T-helper 17 cell (primary cell): ENCODE measurements around the gene PLOD2. TPM values are rescaled to one million over a fixed set of nuclear protein-coding genes. Genes with fewer than 3 reads are reported as not detected.

Experiments
- ATAC-seq: fragments of 150-1000 bp; cut with Tn5 transposase; 2 replicates; pipeline ENCODE4 v1.10.0; 2021; ENCODE audit warnings: mild to moderate bottlenecking, moderate library complexity
- DNase-seq, 3 donors: peaks; one replicate each; pipeline versions ENCODE4 v3.0.0 to v3.0.0-alpha.2; 2020 to 2021
- H3K9me3 ChIP-seq: one replicate; pipeline ENCODE4 v1.7.0; 2013; ENCODE audit warnings: low read length, mild to moderate bottlenecking; ENCODE audit not compliant: control insufficient read depth, poor library complexity, severe bottlenecking
- H3K27ac Mint-ChIP-seq: one replicate; pipeline ENCODE4 v1.8.0; 2022; ENCODE audit warnings: mild to moderate bottlenecking, moderate library complexity, mixed read lengths
- H3K27me3 Mint-ChIP-seq: one replicate; pipeline ENCODE4 v1.8.0; 2022; ENCODE audit warnings: mixed read lengths
- H3K36me3 Mint-ChIP-seq: one replicate; pipeline ENCODE4 v1.8.0; 2022; ENCODE audit warnings: low read depth, mixed read lengths
- H3K4me1 Mint-ChIP-seq: one replicate; pipeline ENCODE4 v1.8.0; 2022; ENCODE audit warnings: mild to moderate bottlenecking, mixed read lengths
- H3K4me3 Mint-ChIP-seq: one replicate; pipeline ENCODE4 v1.8.0; 2022; ENCODE audit warnings: mild to moderate bottlenecking, moderate library complexity, mixed read lengths
- total RNA-seq, 4 donors: library from RNA in 2 of 4; stranded (reverse) in 2 of 4; gene quantifications; one replicate each; pipeline ENCODE4 v1.2.3 and lab custom pipeline; 2022 to 2026

PLOD2 gene
- total RNA-seq, result 1 to 10 TPM in 1 of 2 donors, under 1 TPM in 1; 0.17 to 1.9 TPM
- 0.45 to 3.0 reads per million in 2 donors for total RNA-seq (lab: John Stamatoyannopoulos, UW)

GRCh38 chr3:146160964-146161662 is at the start of gene PLOD2:
Gene PLOD2, minus strand, starts transcription at chr3:146161184. Its CDS starts 195 bp downstream, at chr3:146160989.
- peak within 1 kb of the TSS; percentile 65 for H3K27ac Mint-ChIP-seq
- H3K27me3 Mint-ChIP-seq, result peaks cover 69% of the 10 kb centered on the region
- peak; percentile 39 for ATAC-seq
- no peak for DNase-seq
- H3K36me3 Mint-ChIP-seq, result peaks cover 3% of the 10 kb centered on the region
- no peaks in the 10 kb centered on the region for H3K9me3 ChIP-seq
- peak within 1 kb of the TSS; percentile 75 for H3K4me3 Mint-ChIP-seq
- peaks cover 6% of the 10 kb centered on the region for H3K4me1 Mint-ChIP-seq

- H3K9me3 ChIP-seq, result no peaks in the 10 kb centered on the region
- Mint-ChIP-seq H3K4me3 (no peak overlapping the region), H3K36me3 (no peaks in the 10 kb centered on the region), H3K4me1 (no peaks in the 10 kb centered on the region), H3K27ac (no peak overlapping the region), H3K27me3 (peaks cover 5% of the 10 kb centered on the region)
- ATAC-seq (no peak), DNase-seq (no peak)
Observed at GRCh38 chr3:146209371-146209770, 48.4 kb upstream of the PLOD2 start.

- no peaks in the 10 kb centered on the region for H3K4me1 Mint-ChIP-seq
- no peak overlapping the region for H3K4me3 Mint-ChIP-seq
- no peaks in the 10 kb centered on the region for H3K36me3 Mint-ChIP-seq
- DNase-seq (no peak), ATAC-seq (no peak)
- peaks cover 15% of the 10 kb centered on the region for H3K27me3 Mint-ChIP-seq
- H3K27ac Mint-ChIP-seq, result no peak overlapping the region
- no peaks in the 10 kb centered on the region for H3K9me3 ChIP-seq
Observed at GRCh38 chr3:146203776-146204175, 42.8 kb upstream of the PLOD2 start.

- DNase-seq (no peak), ATAC-seq (no peak)
- Mint-ChIP-seq H3K36me3 (no peaks in the 10 kb centered on the region), H3K4me3 (no peak overlapping the region), H3K27ac (no peak overlapping the region), H3K4me1 (no peaks in the 10 kb centered on the region), H3K27me3 (peaks cover 10% of the 10 kb centered on the region)
- no peaks in the 10 kb centered on the region for H3K9me3 ChIP-seq
Observed at GRCh38 chr3:146200461-146201220, 39.7 kb upstream of the PLOD2 start.

GRCh38 chr3:146199762-146200161 is 38.8 kb upstream of the PLOD2 start:
- Mint-ChIP-seq H3K4me1 (no peaks in the 10 kb centered on the region), H3K4me3 (no peak overlapping the region), H3K27me3 (peaks cover 16% of the 10 kb centered on the region), H3K27ac (no peak overlapping the region), H3K36me3 (no peaks in the 10 kb centered on the region)
- DNase-seq (no peak), ATAC-seq (no peak)
- H3K9me3 ChIP-seq, result no peaks in the 10 kb centered on the region

- Mint-ChIP-seq H3K4me3 (no peak overlapping the region), H3K27ac (no peak overlapping the region), H3K27me3 (peaks cover 19% of the 10 kb centered on the region), H3K36me3 (no peaks in the 10 kb centered on the region), H3K4me1 (no peaks in the 10 kb centered on the region)
- ATAC-seq, result no peak
- no peak for DNase-seq
- H3K9me3 ChIP-seq, result no peaks in the 10 kb centered on the region
Observed at GRCh38 chr3:146196789-146197188, 35.8 kb upstream of the PLOD2 start.

GRCh38 chr3:146195605-146196004 is 34.6 kb upstream of the PLOD2 start:
- DNase-seq, result no peak
- no peak overlapping the region for H3K4me3 Mint-ChIP-seq
- peaks cover 15% of the 10 kb centered on the region for H3K27me3 Mint-ChIP-seq
- ATAC-seq, result no peak
- H3K27ac Mint-ChIP-seq, result no peak overlapping the region
- no peaks in the 10 kb centered on the region for H3K4me1 Mint-ChIP-seq
- no peaks in the 10 kb centered on the region for H3K9me3 ChIP-seq
- no peaks in the 10 kb centered on the region for H3K36me3 Mint-ChIP-seq

GRCh38 chr3:146195030-146195429 is 34.0 kb upstream of the PLOD2 start:
- DNase-seq (no peak), ATAC-seq (no peak)
- no peak overlapping the region for H3K4me3 Mint-ChIP-seq
- no peak overlapping the region for H3K27ac Mint-ChIP-seq
- H3K27me3 Mint-ChIP-seq, result peaks cover 15% of the 10 kb centered on the region
- H3K36me3 Mint-ChIP-seq, result no peaks in the 10 kb centered on the region
- no peaks in the 10 kb centered on the region for H3K9me3 ChIP-seq
- H3K4me1 Mint-ChIP-seq, result no peaks in the 10 kb centered on the region

- no peaks in the 10 kb centered on the region for H3K9me3 ChIP-seq
- H3K27me3 Mint-ChIP-seq, result peaks cover 26% of the 10 kb centered on the region
- no peak for DNase-seq
- H3K27ac Mint-ChIP-seq, result no peak overlapping the region
- no peaks in the 10 kb centered on the region for H3K36me3 Mint-ChIP-seq
- peaks cover 2% of the 10 kb centered on the region for H3K4me1 Mint-ChIP-seq
- ATAC-seq, result no peak
- H3K4me3 Mint-ChIP-seq, result no peak overlapping the region
Observed at GRCh38 chr3:146191051-146191450, 30.1 kb upstream of the PLOD2 start.

GRCh38 chr3:146189519-146190173 is 28.7 kb upstream of the PLOD2 start:
- Mint-ChIP-seq H3K4me3 (no peak overlapping the region), H3K27ac (no peak overlapping the region), H3K36me3 (no peaks in the 10 kb centered on the region), H3K27me3 (peaks cover 19% of the 10 kb centered on the region), H3K4me1 (peaks cover 2% of the 10 kb centered on the region)
- H3K9me3 ChIP-seq, result no peaks in the 10 kb centered on the region
- DNase-seq (peak in 1 of 3 donors; percentile 3), ATAC-seq (peak; percentile 62)

GRCh38 chr3:146187334-146187950 is 26.5 kb upstream of the PLOD2 start:
- H3K27me3 Mint-ChIP-seq, result peaks cover 16% of the 10 kb centered on the region
- ATAC-seq, result no peak
- H3K4me1 Mint-ChIP-seq, result peaks cover 2% of the 10 kb centered on the region
- H3K36me3 Mint-ChIP-seq, result no peaks in the 10 kb centered on the region
- H3K9me3 ChIP-seq, result no peaks in the 10 kb centered on the region
- no peak for DNase-seq
- no peak overlapping the region for H3K4me3 Mint-ChIP-seq
- no peak overlapping the region for H3K27ac Mint-ChIP-seq

GRCh38 chr3:146184241-146185015 is 23.4 kb upstream of the PLOD2 start:
- no peaks in the 10 kb centered on the region for H3K36me3 Mint-ChIP-seq
- no peaks in the 10 kb centered on the region for H3K9me3 ChIP-seq
- no peak for DNase-seq
- H3K4me1 Mint-ChIP-seq, result peaks cover under 1% of the 10 kb centered on the region
- ATAC-seq, result no peak
- peaks cover 14% of the 10 kb centered on the region for H3K27me3 Mint-ChIP-seq
- no peak overlapping the region for H3K27ac Mint-ChIP-seq
- H3K4me3 Mint-ChIP-seq, result no peak overlapping the region
